Astrocyte of the spinal cord (primary cell): Measurements from ENCODE around the gene MEGF11.
A peak's percentile ranks its signal among the peaks of the same experiment; 100 is the strongest.
"Not testable (repeated sequence)": the region's sequence is repeated elsewhere in the genome, so short reads cannot be mapped to it uniquely, and the experiment has no call there.

Experiments used
- DNase-seq: peaks from one replicate; pipeline ENCODE4 v3.0.0; 2011; ENCODE audit warnings: low read depth, low spot score
- H3K4me3 ChIP-seq: 2 replicates; pipeline ENCODE4 v1.5.1; 2011; ENCODE audit warnings: low read depth, mild to moderate bottlenecking, low read length, moderate library complexity
- CTCF ChIP-seq: IDR thresholded peaks from 2 replicates; pipeline ENCODE4 v1.5.1; 2012; ENCODE audit warnings: low read depth, mild to moderate bottlenecking, low read length, inconsistent platforms
- in situ Hi-C: cut with HindIII; loops from 2 replicates; pipeline ENCODE4 v1.10.0; 2017; ENCODE audit warnings: low sequenced_read_pairs

The MEGF11 gene

GRCh38 chr15:66276546-66276945, 23.0 kb upstream of the MEGF11 start:
- H3K4me3 ChIP-seq = no peak overlapping the region
- no peak for DNase-seq
- no peak for TF ChIP-seq CTCF
- in situ Hi-C loops = no loop called here

- no peak for DNase-seq
- H3K4me3 ChIP-seq = no peak overlapping the region
- no peak for TF ChIP-seq CTCF
- in situ Hi-C loops = no loop called here
Measured at GRCh38 chr15:66275352-66275751, 21.8 kb upstream of the MEGF11 start.

- no peak for DNase-seq
- in situ Hi-C loops = no loop called here
- no peak overlapping the region for H3K4me3 ChIP-seq
- TF ChIP-seq CTCF = no peak
Measured at GRCh38 chr15:66270932-66271331, 17.4 kb upstream of the MEGF11 start.

GRCh38 chr15:66269326-66270090, 16.0 kb upstream of the MEGF11 start:
- H3K4me3 ChIP-seq = no peak overlapping the region
- in situ Hi-C loops = no loop called here
- TF ChIP-seq CTCF = no peak
- DNase-seq = peak; percentile 61

GRCh38 chr15:66264859-66265513, 11.4 kb upstream of the MEGF11 start:
- H3K4me3 ChIP-seq = no peak overlapping the region
- no peak for DNase-seq
- no peak for TF ChIP-seq CTCF
- in situ Hi-C loops = no loop called here

- DNase-seq, in situ Hi-C loops, H3K4me3 ChIP-seq: not testable (repeated sequence)
Measured at GRCh38 chr15:66262837-66263236, 9.3 kb upstream of the MEGF11 start.

- H3K4me3 ChIP-seq = no peak overlapping the region
- in situ Hi-C loops = no loop called here
- DNase-seq = no peak
- no peak for TF ChIP-seq CTCF
Measured at GRCh38 chr15:66261056-66261455, 7.5 kb upstream of the MEGF11 start.
